ENCODE results near the gene ZNF513.
"Not testable (repeated sequence)": the region's sequence is repeated elsewhere in the genome, so short reads cannot be mapped to it uniquely, and the experiment has no call there.

The ZNF513 gene, protein sequence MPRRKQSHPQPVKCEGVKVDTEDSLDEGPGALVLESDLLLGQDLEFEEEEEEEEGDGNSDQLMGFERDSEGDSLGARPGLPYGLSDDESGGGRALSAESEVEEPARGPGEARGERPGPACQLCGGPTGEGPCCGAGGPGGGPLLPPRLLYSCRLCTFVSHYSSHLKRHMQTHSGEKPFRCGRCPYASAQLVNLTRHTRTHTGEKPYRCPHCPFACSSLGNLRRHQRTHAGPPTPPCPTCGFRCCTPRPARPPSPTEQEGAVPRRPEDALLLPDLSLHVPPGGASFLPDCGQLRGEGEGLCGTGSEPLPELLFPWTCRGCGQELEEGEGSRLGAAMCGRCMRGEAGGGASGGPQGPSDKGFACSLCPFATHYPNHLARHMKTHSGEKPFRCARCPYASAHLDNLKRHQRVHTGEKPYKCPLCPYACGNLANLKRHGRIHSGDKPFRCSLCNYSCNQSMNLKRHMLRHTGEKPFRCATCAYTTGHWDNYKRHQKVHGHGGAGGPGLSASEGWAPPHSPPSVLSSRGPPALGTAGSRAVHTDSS

GRCh38 chr2:27380626-27381545, at the start of gene ZNF513:
TSS of gene ZNF513 (minus strand) at chr2:27380734. CDS start at chr2:27380526, 208 bp downstream.
- peak; percentile 98 for DNase-seq (ENCODE audit: low spot score)

DNA sequence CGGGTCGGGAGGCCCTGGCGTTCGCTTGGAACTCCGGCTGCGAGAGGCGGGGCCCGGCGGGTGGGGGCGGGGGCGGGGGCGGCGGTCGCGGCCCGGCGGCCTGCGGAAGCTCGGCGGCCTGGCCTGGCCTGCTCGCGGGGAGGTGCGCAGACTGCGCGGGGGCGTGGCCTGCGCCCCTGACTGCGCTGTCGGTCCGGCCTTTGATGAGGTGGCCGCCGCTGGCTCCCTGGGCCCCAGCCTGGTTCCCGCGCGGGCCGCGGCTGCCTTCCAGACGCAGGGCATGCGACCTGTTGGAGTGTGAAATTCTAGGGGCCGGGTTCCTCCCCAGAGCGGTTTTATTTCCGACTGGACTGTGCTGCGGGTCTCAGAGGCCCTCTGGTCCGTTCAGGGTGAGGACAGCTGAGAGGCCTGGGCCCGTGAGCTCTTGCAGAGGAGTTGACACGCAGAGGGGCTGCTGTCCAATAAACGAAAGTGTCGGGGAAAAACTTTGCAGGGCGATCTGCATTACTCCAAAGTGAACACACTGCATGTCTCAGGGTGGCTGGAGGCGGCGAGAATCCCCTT, 48.5 kb upstream of the ZNF513 start:
- no peak for DNase-seq (ENCODE audit: low spot score)

GRCh38 chr2:27428213-27428977, 47.9 kb upstream of the ZNF513 start, which contains the start of gene NRBP1:
TSS of gene NRBP1 (plus strand) at chr2:27428631. CDS start at chr2:27433274, 4,643 bp downstream.
- DNase-seq (ENCODE audit: low spot score): peak; percentile 97

GRCh38 chr2:27427863-27428212, 47.3 kb upstream of the ZNF513 start:
- DNase-seq (ENCODE audit: low spot score): no peak

- not testable (repeated sequence) for DNase-seq (ENCODE audit: low spot score)
These were observed 44.5 kb upstream of the ZNF513 start for GRCh38 chr2:27425039-27425438.

DNA sequence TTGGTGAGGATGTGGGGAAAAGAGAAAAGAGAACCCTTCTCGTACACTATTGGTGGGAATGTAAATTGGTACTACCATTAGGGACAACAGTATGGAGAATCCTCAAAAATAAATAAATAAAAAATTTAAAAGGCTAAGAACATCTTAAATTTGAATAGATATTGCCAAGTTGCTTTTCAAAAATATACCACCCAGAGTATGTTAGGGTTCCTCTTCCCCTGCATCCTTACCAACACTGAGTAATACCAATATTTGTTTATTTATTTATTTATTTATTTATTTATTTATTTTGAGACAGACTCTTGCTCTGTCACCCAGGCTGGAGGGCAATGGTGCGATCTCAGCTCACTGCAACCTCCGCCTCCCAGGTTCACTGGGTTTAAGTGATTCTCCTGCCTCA, 42.4 kb upstream of the ZNF513 start:
- DNase-seq (ENCODE audit: low spot score): no peak

DNA sequence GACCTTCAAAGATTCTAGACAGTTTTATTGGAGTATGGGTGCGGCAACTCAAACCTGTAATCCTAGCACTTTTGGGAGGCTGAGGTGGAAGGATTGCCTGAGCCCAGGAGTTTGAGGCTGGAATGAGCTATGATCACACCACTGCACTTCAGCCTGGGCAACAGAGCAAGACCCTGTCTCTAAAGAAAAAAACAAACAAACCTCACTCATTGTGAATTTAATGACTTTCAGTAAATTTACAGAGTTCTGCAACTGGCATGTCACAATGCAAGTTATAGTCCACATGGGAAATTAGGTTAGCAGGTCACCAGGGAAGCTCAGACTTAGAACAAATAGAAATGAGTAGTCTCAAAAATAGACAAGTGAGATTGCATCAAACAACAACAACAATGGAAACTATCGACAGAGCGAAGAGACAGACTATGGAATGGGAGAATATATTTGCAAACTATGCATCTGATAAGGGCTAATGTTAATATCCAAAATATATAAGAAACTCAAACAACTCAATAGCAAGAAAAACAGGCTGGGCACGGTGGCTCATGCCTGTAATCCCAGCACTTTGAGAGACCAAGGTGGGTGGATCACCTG, 41.2 kb upstream of the ZNF513 start:
- DNase-seq (ENCODE audit: low spot score): no peak

GRCh38 chr2:27420996-27421395, 40.5 kb upstream of the ZNF513 start:
- no peak for DNase-seq (ENCODE audit: low spot score)

DNA sequence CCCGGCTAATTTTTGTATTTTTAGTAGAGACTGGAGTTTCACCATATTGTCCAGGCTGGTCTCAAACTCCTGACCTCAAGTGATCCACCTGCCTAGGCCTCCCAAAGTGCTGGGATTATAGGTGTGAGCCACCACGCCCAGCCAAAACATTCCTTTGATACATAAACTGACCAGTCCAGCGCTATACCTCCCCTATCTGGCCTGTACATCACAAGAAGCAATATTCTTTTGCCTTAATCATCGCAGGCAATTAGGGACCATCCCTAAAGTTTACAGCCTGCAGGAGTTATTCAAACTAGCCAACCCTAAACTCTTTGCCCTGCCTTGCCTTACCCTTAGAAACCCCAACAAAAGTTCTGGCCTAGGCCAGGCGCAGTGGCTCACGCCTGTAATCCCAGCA, 35.6 kb upstream of the ZNF513 start:
- no peak for DNase-seq (ENCODE audit: low spot score)

DNA sequence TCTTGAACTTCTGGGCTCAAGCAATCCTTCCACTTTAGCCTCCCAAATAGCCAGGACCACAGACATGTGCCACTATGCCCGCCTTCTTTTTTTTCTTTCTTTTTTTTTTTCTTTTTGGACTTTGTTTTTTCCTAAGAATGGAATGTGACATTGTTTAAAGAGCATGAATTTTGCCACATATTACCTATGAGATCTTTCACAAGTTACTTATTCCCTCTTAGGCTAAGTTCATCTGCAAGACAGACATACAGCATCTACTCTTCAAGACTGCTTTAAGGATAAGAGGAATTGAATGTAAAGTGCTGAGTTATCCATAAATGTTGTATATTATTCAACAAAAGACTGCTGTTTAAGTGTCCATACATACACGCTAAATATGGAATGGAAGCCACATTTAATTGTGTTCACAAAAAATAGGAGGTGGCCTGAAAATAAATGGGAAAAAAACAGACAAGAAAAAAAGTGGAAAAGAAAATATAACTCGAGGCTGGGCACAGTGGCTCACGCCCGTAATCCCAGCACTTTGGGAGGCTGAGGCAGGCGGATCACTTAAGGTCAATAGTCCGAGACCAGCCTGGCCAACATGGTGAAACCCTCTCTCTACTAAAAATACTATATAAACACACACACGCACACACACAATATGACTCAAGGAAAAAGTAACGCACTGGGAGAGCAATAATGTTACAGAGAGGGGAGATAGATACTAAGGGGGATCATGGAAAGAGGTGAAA, 32.1 kb upstream of the ZNF513 start:
- DNase-seq (ENCODE audit: low spot score): no peak

- peak; percentile 96 for DNase-seq (ENCODE audit: low spot score)
These were observed 29.0 kb upstream of the ZNF513 start, which contains the start of gene PPM1G for GRCh38 chr2:27409321-27410073. TSS of gene PPM1G (minus strand) at chr2:27409591. CDS start at chr2:27409422, 169 bp downstream.

- DNase-seq (ENCODE audit: low spot score): no peak
These were observed 28.2 kb upstream of the ZNF513 start for GRCh38 chr2:27408601-27409320.

DNA sequence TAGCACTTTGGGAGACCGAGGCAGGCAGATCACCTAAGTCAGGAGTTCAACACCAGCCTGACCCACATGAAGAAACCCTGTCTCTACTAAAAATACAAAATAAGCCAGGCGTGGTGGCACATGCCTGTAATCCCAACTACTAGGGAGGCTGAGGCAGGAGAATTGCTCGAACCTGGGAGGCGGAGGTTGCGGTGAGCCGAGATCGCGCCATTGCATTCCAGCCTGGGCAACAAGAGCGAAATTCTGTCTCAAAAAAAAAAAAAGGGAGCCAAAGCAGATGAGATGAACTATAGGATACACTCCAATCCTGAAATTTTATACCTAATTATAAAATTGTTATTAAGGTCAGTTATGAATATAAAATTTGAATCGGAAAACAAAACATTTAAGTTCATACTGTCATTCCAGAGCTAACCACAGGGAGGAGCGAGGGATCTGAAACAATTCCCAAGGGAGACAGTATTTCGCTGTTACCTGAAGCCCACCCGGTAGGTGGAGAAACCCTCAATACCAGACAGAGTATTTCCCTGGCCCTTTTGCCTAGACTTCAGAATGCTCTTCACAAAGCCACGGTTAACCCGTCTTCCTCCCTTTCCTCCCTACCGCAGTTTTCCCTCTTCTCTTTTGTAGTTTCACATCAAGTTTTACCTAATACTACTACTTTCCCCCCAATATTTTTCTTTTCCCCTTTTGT, 27.4 kb upstream of the ZNF513 start:
- DNase-seq (ENCODE audit: low spot score): no peak

DNA sequence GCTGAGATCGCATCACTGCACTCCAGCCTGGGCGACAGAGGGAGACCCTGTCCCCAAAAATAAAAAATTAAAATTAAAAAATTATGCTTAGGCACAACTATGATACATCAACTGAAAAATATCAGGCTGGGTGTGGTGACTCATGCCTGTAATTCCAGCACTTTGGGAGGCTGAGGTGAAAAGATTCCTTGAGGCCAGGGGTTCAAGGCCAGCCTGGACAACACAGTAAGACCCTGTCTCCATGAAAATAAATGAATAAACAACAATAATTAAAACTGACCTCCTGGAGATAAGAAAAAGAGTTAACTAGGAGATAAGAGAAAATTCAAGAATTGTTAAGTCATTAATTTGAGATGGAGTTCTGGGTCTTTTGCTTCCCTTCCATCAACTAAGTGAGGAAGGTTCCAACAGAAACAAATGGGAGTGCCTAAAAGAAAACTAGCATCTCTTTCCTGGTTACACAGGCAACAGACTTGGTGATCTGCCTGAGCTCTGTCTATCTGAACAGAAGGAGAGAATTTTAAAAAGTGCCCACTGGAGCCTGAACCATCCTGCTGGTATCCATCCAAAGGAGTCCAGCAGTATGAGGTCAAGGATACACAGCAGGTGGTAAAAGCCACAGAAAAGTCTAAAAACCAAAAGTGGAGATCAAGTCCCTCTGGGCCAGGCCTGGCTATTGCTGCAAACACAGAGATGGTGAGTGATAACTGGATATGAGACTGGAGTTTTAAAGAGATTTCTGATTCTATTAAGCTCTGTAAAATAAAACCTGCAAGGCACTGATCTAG, 20.0 kb upstream of the ZNF513 start:
- DNase-seq (ENCODE audit: low spot score): no peak

- no peak for DNase-seq (ENCODE audit: low spot score)
These were observed 18.4 kb upstream of the ZNF513 start for GRCh38 chr2:27398962-27399361.

GRCh38 chr2:27393225-27393624, 12.7 kb upstream of the ZNF513 start:
- DNase-seq (ENCODE audit: low spot score): no peak
